A673 (cell line): Measurements from ENCODE around the gene RAB3C.

Source experiments
- EZH2 ChIP-seq: fragments of 200-600 bp; sonication (generic); IDR thresholded peaks from 2 replicates; pipeline ENCODE4 v1.6.1; 2017; ENCODE audit warnings: borderline replicate concordance, low read depth, mild to moderate bottlenecking, mixed read lengths, antibody characterized with exemption, low read length; ENCODE audit not compliant: poor library complexity, severe bottlenecking
- TF ChIP-seq, protein P1 (sequence below): fragments of 300-800, 200-600 bp; sonication (generic); conservative IDR thresholded peaks from 2 replicates; pipeline ENCODE4 v1.5.1; 2017; ENCODE audit warnings: low read depth, mild to moderate bottlenecking, antibody characterized with exemption, low read length, moderate library complexity, mixed read lengths

DNA sequence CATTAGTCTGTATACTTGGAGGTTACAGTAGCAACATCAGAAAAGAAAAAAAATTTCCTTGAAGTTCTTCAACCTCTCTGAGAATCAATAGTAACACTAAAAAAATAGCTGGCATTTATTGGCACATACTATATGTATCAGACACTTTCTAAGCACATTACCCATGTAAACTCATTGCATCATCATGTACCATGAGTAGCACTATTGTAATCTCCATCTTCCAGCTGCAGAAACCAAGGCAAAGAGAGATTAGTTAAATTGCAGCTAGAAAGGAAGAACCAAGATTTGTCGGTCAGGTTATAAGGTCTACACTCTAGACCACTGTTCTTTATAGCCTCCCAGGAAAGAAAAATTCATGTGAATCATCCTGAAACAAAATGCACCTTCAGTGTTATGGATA, 31.4 kb upstream of the RAB3C start:
- TF ChIP-seq, protein P1, sequence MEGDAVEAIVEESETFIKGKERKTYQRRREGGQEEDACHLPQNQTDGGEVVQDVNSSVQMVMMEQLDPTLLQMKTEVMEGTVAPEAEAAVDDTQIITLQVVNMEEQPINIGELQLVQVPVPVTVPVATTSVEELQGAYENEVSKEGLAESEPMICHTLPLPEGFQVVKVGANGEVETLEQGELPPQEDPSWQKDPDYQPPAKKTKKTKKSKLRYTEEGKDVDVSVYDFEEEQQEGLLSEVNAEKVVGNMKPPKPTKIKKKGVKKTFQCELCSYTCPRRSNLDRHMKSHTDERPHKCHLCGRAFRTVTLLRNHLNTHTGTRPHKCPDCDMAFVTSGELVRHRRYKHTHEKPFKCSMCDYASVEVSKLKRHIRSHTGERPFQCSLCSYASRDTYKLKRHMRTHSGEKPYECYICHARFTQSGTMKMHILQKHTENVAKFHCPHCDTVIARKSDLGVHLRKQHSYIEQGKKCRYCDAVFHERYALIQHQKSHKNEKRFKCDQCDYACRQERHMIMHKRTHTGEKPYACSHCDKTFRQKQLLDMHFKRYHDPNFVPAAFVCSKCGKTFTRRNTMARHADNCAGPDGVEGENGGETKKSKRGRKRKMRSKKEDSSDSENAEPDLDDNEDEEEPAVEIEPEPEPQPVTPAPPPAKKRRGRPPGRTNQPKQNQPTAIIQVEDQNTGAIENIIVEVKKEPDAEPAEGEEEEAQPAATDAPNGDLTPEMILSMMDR: no peak
- TF ChIP-seq EZH2: no peak
